ENCODE measurements around the gene MEX3C.

DNA sequence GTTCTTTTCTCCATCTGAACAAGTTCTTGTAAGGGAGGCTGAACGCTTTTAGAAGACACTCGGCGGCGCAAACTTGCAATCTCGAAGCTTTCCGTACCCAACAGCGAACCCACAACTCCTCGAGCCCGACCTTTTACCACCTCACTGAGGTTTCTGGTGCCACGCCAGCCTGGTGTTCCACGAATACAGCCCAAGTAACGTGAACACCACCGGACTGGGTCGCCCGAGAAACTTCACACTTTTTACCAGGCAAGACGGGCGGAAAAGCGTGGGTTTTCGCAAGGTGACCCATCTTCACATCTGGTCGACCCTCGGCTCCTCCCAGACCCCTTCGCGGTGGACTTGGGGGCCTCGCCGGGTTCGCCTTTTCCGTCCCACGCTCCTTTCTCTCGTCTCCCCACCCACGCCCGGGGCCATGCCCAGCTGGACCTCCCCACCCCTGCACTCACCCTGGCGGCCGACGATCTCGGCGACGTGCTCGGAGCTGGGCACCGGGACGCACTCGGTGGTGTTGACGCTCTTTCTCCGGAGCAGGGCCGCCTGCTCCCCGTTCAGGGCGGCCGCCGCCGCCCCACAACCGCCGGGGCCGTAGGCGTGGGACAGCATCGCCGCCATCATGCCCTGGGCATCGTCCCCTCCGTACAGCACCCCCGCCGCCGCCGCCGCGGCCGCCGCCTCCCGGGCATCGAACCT is 1.2 kb downstream of the MEX3C start:
- TF ChIP-seq, protein P1, sequence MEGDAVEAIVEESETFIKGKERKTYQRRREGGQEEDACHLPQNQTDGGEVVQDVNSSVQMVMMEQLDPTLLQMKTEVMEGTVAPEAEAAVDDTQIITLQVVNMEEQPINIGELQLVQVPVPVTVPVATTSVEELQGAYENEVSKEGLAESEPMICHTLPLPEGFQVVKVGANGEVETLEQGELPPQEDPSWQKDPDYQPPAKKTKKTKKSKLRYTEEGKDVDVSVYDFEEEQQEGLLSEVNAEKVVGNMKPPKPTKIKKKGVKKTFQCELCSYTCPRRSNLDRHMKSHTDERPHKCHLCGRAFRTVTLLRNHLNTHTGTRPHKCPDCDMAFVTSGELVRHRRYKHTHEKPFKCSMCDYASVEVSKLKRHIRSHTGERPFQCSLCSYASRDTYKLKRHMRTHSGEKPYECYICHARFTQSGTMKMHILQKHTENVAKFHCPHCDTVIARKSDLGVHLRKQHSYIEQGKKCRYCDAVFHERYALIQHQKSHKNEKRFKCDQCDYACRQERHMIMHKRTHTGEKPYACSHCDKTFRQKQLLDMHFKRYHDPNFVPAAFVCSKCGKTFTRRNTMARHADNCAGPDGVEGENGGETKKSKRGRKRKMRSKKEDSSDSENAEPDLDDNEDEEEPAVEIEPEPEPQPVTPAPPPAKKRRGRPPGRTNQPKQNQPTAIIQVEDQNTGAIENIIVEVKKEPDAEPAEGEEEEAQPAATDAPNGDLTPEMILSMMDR (IDR thresholded peaks at IDR 0.05): no peak
- TF ChIP-seq EZH2 (IDR thresholded peaks at IDR 0.05) (no peak), EZH2phosphoT487 (IDR thresholded peaks at IDR 0.05) (no peak)
